ENCODE data around the gene PCBP2. TPM values are rescaled to one million over a fixed set of nuclear protein-coding genes. Genes with fewer than 3 reads are reported as not detected.
"Not testable (repeated sequence)": the region's sequence is repeated elsewhere in the genome, so short reads cannot be mapped to it uniquely, and the experiment has no call there.

Gene PCBP2
- total and polyA plus RNA-seq, 10 of the 15 experiments (the other 5 are each of a cell fraction or from before 2014, with no cell fraction given) = 109 to 803 (median 327) TPM

- H4K20me1 ChIP-seq (ENCODE audit: control insufficient read depth, insufficient read depth); H3K9ac ChIP-seq (ENCODE audit: control insufficient read depth, insufficient read depth, low read length); in situ Hi-C loops (cut with MboI); H3K9me3 ChIP-seq (replicated peaks; ENCODE audit: control insufficient read depth, insufficient read depth, low read length); H3K79me2 ChIP-seq (ENCODE audit: control insufficient read depth, insufficient read depth, low read length); BruUV-seq (replicated peaks); H3K27me3 ChIP-seq (replicated peaks in 1 of 2; ENCODE audit: control insufficient read depth in 2 of 2, insufficient read depth in 2 of 2, low read length in 1 of 2); intact Hi-C loops (cut with micrococcal nuclease; ENCODE audit: unreplicated experiment); H3K4me3 ChIP-seq; H3K36me3 ChIP-seq (ENCODE audit: control insufficient read depth in 2 of 2, insufficient read depth in 2 of 2, low read length in 1 of 2); H3K4me2 ChIP-seq (ENCODE audit: control insufficient read depth, insufficient read depth); ATAC-seq; CTCF ChIA-PET; H2AFZ ChIP-seq (ENCODE audit: control insufficient read depth, low read depth, low read length); DNase-seq (ENCODE audit: low read depth, low spot score); RAD21 ChIA-PET (ENCODE audit: unreplicated experiment); FAIRE-seq; H3K27ac ChIP-seq (ENCODE audit: control insufficient read depth, insufficient read depth); H3K4me1 ChIP-seq (ENCODE audit: control insufficient read depth, insufficient read depth, low read length): not testable (repeated sequence)
- SMC1A ChIA-PET (ENCODE audit: uncharacterized antibody, unreplicated experiment) = interaction anchor here (1.4 kb wide), 1 partner anchor 18 kb away, joined by 4 read pairs; no protein-coding TSS in a partner anchor
- 96% methylated on average over 16 of the region's 16 CpGs for WGBS (ENCODE audit: insufficient coverage, insufficient replicate concordance, low lambda C conversion rate, missing lambda C conversion rate)
- POLR2A ChIA-PET = interaction anchor here (1.2 kb wide), 1 partner anchor 19 kb away, joined by 3 read pairs; no protein-coding TSS in a partner anchor
Measured at GRCh38 chr12:53402351-53402750, 49.6 kb upstream of the PCBP2 start.

DNA sequence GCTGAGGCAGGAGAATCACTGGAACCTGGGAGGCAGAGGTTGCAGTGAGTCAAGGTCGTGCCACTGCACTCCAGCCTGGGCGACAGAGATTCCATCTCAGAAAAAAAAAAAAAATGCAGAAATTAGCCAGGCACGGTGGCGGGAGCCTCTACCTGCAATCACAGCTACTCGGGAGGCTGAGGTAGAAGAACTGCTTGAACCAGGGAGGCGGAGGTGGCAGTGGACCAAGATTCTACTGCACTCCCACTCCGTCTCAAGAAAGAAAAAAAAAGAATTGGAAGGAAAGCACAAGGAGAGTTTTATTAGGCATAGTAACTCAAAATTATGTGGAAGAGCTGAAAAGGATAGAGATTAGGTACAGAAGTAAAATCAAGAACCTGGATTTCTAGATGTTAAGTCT is 49.0 kb upstream of the PCBP2 start:
- H3K79me2 ChIP-seq (ENCODE audit: control insufficient read depth, insufficient read depth, low read length) = peaks cover 8% of the 10 kb centered on the region
- no peak for DNase-seq (ENCODE audit: low read depth, low spot score)
- H3K9me3 ChIP-seq (replicated peaks; ENCODE audit: control insufficient read depth, insufficient read depth, low read length) = no peaks in the 10 kb centered on the region
- WGBS (ENCODE audit: insufficient coverage, insufficient replicate concordance, low lambda C conversion rate, missing lambda C conversion rate) = 90% methylated on average over 7 of the region's 7 CpGs
- no peak overlapping the region for H3K27ac ChIP-seq (ENCODE audit: control insufficient read depth, insufficient read depth)
- no peak for ATAC-seq
- H3K4me2 ChIP-seq (ENCODE audit: control insufficient read depth, insufficient read depth) = no peak overlapping the region
- TF ChIP-seq, protein P1, sequence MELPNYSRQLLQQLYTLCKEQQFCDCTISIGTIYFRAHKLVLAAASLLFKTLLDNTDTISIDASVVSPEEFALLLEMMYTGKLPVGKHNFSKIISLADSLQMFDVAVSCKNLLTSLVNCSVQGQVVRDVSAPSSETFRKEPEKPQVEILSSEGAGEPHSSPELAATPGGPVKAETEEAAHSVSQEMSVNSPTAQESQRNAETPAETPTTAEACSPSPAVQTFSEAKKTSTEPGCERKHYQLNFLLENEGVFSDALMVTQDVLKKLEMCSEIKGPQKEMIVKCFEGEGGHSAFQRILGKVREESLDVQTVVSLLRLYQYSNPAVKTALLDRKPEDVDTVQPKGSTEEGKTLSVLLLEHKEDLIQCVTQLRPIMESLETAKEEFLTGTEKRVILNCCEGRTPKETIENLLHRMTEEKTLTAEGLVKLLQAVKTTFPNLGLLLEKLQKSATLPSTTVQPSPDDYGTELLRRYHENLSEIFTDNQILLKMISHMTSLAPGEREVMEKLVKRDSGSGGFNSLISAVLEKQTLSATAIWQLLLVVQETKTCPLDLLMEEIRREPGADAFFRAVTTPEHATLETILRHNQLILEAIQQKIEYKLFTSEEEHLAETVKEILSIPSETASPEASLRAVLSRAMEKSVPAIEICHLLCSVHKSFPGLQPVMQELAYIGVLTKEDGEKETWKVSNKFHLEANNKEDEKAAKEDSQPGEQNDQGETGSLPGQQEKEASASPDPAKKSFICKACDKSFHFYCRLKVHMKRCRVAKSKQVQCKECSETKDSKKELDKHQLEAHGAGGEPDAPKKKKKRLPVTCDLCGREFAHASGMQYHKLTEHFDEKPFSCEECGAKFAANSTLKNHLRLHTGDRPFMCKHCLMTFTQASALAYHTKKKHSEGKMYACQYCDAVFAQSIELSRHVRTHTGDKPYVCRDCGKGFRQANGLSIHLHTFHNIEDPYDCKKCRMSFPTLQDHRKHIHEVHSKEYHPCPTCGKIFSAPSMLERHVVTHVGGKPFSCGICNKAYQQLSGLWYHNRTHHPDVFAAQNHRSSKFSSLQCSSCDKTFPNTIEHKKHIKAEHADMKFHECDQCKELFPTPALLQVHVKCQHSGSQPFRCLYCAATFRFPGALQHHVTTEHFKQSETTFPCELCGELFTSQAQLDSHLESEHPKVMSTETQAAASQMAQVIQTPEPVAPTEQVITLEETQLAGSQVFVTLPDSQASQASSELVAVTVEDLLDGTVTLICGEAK (IDR thresholded peaks at IDR 0.05; ENCODE audit: borderline replicate concordance) = no peak
- TF ChIP-seq SREBF1 (IDR thresholded peaks at IDR 0.05; ENCODE audit: low read length) (no peak), KDM1A (IDR thresholded peaks at IDR 0.05; ENCODE audit: borderline replicate concordance) (no peak), ESRRA (IDR thresholded peaks at IDR 0.05; ENCODE audit: low read length) (no peak), FOS (IDR thresholded peaks at IDR 0.05; ENCODE audit: borderline replicate concordance, extremely low read depth, insufficient read length) (no peak), YBX1 (IDR thresholded peaks at IDR 0.05) (no peak), ZNF384 (IDR thresholded peaks at IDR 0.05; ENCODE audit: borderline replicate concordance, low read depth, low read length) (no peak), NFYA (IDR thresholded peaks at IDR 0.05; ENCODE audit: borderline replicate concordance, low read depth, low read length) (no peak), ZNF622 (IDR thresholded peaks at IDR 0.05) (no peak), EP300 (IDR thresholded peaks at IDR 0.05; ENCODE audit: borderline replicate concordance in 1 of 2, control insufficient read depth in 1 of 2, low read depth in 2 of 2, low read length in 2 of 2) (no peak), NR2C2 (IDR thresholded peaks at IDR 0.05; ENCODE audit: borderline replicate concordance, control insufficient read depth, insufficient read length, low read depth) (no peak), BHLHE40 (IDR thresholded peaks at IDR 0.05; ENCODE audit: borderline replicate concordance in 1 of 2, low read depth in 2 of 2, low read length in 1 of 2) (no peak), JUNB (IDR thresholded peaks at IDR 0.05) (no peak)
- H3K36me3 ChIP-seq (ENCODE audit: control insufficient read depth in 2 of 2, insufficient read depth in 2 of 2, low read length in 1 of 2) = peaks cover 3 to 6% of the 10 kb centered on the region in 2 experiments; a peak in 3 of 4 replicates
- H3K4me1 ChIP-seq (ENCODE audit: control insufficient read depth, insufficient read depth, low read length) = no peaks in the 10 kb centered on the region
- ChIA-PET RAD21 (ENCODE audit: unreplicated experiment) (no interaction called here), CTCF (interaction anchor here (0.8 to 1.0 kb wide), 2 partner anchors 55 to 58 kb away, joined by 3 read pairs; no protein-coding TSS in a partner anchor), SMC1A (ENCODE audit: uncharacterized antibody, unreplicated experiment) (no interaction called here), POLR2A (no interaction called here)
- in situ Hi-C loops (cut with MboI) = no loop called here
- H3K27me3 ChIP-seq (replicated peaks in 1 of 2; ENCODE audit: control insufficient read depth in 2 of 2, insufficient read depth in 2 of 2, low read length in 1 of 2) = no peaks in the 10 kb centered on the region
- H2AFZ ChIP-seq (ENCODE audit: control insufficient read depth, low read depth, low read length) = no peak overlapping the region
- intact Hi-C loops (cut with micrococcal nuclease; ENCODE audit: unreplicated experiment) = no loop called here
- H3K9ac ChIP-seq (ENCODE audit: control insufficient read depth, insufficient read depth, low read length) = no peak overlapping the region
- no TSS peak for BruUV-seq (replicated peaks)
- no peak overlapping the region for H3K4me3 ChIP-seq
- FAIRE-seq = no peak
- no peaks in the 10 kb centered on the region for H4K20me1 ChIP-seq (ENCODE audit: control insufficient read depth, insufficient read depth)

Data from GM12878 (cell line).